GM19324 (cell line): ENCODE data around the gene AK8.

Experiments used
- ATAC-seq: cut with Tn5 transposase; IDR thresholded peaks from one replicate; pipeline ENCODE4 v1.9.1; 2021; ENCODE audit warnings: mild to moderate bottlenecking, moderate library complexity; ENCODE audit not compliant: unreplicated experiment, low FRiP score

AK8 gene

GRCh38 chr9:132681561-132681960, 196.5 kb downstream of the AK8 start:
- no peak for ATAC-seq

GRCh38 chr9:132679946-132680625, 198.0 kb downstream of the AK8 start:
- no peak for ATAC-seq

GRCh38 chr9:132677976-132678375, 200.1 kb downstream of the AK8 start:
- ATAC-seq, result no peak
